ENCODE results near the gene SLC38A11. TPM values are rescaled to one million over a fixed set of nuclear protein-coding genes. Genes with fewer than 3 reads are reported as not detected.

The SLC38A11 gene, protein sequence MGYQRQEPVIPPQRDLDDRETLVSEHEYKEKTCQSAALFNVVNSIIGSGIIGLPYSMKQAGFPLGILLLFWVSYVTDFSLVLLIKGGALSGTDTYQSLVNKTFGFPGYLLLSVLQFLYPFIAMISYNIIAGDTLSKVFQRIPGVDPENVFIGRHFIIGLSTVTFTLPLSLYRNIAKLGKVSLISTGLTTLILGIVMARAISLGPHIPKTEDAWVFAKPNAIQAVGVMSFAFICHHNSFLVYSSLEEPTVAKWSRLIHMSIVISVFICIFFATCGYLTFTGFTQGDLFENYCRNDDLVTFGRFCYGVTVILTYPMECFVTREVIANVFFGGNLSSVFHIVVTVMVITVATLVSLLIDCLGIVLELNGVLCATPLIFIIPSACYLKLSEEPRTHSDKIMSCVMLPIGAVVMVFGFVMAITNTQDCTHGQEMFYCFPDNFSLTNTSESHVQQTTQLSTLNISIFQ
- total RNA-seq = 0.39 and 0.54 TPM in 2 replicates

DNA sequence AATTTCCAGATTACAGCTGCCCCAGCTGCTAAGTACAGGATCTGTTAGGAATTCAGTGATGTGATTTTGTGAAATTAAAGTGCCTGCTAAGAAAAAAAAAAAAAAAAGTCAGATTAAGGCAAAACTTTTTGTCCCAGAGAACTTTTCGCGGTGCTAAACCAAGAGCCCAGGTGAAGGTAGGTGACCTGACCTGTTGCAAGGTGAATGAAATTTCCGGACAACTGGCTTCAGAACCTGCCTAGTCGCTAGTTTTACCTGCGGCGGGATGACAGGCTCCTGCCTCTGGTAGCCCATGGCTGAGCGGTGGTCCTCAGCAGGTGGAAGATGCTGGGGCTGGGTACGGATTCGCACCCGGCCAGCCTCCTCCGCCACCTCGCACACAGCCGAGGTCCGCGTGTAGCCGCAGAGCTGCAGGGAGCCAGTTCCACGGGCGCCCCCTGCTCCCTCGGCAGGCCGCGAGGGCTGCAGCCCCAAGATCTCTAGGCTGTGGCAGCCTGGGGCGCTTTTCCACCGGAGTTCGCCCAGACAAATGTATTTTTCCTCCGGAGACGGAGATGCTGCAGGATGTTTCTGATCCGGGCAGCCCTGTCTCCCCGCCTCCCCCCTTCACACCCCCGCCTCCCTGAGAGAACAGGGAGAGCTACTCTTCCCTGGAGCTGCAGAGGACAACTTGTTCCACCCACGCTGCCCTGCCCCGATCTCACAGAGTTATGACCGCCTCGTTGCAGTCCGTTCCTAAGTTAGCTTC, at the start of gene SLC38A11:
TSS of gene SLC38A11 (minus strand) at position 572 of the 748 bp plus-strand sequence. CDS start at position 294, 278 bp downstream.

Small RNA genes within 50 kb of the gene (small RNA-seq; reads per million reads assigned to genes)
- not detected for gene RNA5SP110
- not detected for gene RNA5SP111

Other genes with a start within 250 kb of the SLC38A11 start
- 28.7 and 56.4 TPM in 2 replicates for gene COBLL1, start 113.7 kb downstream of the SLC38A11 start, total RNA-seq
- gene SCN3A, start 248.5 kb upstream of the SLC38A11 start, total RNA-seq = not detected in 2 replicates